Central memory CD4-positive, alpha-beta T cell (primary cell): ENCODE results near the gene SCD5.

Source experiments
- DNase-seq: peaks from one replicate; pipeline ENCODE4 v3.0.0; 2022

The SCD5 gene

GRCh38 chr4:82718162-82718940 is 80.2 kb downstream of the SCD5 start:
- no peak for DNase-seq

GRCh38 chr4:82715731-82716617 is 82.6 kb downstream of the SCD5 start:
- DNase-seq = no peak

GRCh38 chr4:82713856-82714255 is 84.7 kb downstream of the SCD5 start:
- no peak for DNase-seq

- no peak for DNase-seq
Measured at GRCh38 chr4:82712561-82712960, 86.0 kb downstream of the SCD5 start.

- no peak for DNase-seq
Measured at GRCh38 chr4:82711158-82711785, 87.3 kb downstream of the SCD5 start.

GRCh38 chr4:82710197-82710929 is 88.2 kb downstream of the SCD5 start:
- DNase-seq = no peak

- no peak for DNase-seq
Measured at GRCh38 chr4:82708982-82709381, 89.6 kb downstream of the SCD5 start.

- DNase-seq = no peak
Measured at GRCh38 chr4:82706349-82707000, 92.1 kb downstream of the SCD5 start.

- DNase-seq = no peak
Measured at GRCh38 chr4:82705928-82706300, 92.7 kb downstream of the SCD5 start.

GRCh38 chr4:82705169-82705927 is 93.2 kb downstream of the SCD5 start:
- DNase-seq = no peak

- no peak for DNase-seq
Measured at GRCh38 chr4:82704156-82704555, 94.4 kb downstream of the SCD5 start.

- DNase-seq = no peak
Measured at GRCh38 chr4:82698412-82698811, 100.2 kb downstream of the SCD5 start.

- DNase-seq = no peak
Measured at GRCh38 chr4:82697561-82697960, 101.0 kb downstream of the SCD5 start.

GRCh38 chr4:82696117-82696860 is 102.3 kb downstream of the SCD5 start:
- DNase-seq = no peak

GRCh38 chr4:82694892-82695291 is 103.7 kb downstream of the SCD5 start:
- no peak for DNase-seq

GRCh38 chr4:82694046-82694445 is 104.5 kb downstream of the SCD5 start:
- DNase-seq = no peak

- DNase-seq = no peak
Measured at GRCh38 chr4:82692101-82692780, 106.4 kb downstream of the SCD5 start.

- no peak for DNase-seq
Measured at GRCh38 chr4:82691431-82691830, 107.2 kb downstream of the SCD5 start.

GRCh38 chr4:82688091-82688795 is 110.4 kb downstream of the SCD5 start:
- no peak for DNase-seq
